H1 (cell line): ENCODE data around the gene KCNJ16. TPM values are rescaled to one million over a fixed set of nuclear protein-coding genes. Genes with fewer than 3 reads are reported as not detected.

Source experiments
- CTCF ChIA-PET: fragments of 300-600 bp; sonication (Branson Sonifier 250); formaldehyde crosslinking; loops from one replicate; lab custom pipeline; 2021; ENCODE audit not compliant: partially characterized antibody; lab: Charles Lee
- POLR2A ChIA-PET: fragments of 300-600 bp; sonication (Branson Sonifier 250); formaldehyde crosslinking; loops from one replicate; lab custom pipeline; 2021; ENCODE audit warnings: inconsistent platforms; ENCODE audit not compliant: partially characterized antibody; lab: Charles Lee
- DNase-seq, 2 experiments: peaks; one replicate each; pipeline versions ENCODE4 v3.0.0 to v3.0.0-alpha.2; 2010 to 2022; ENCODE audit warnings: low spot score in 2 of 2, low read depth in 1 of 2, mixed read lengths in 1 of 2
- FAIRE-seq: peaks from 2 replicates; lab custom pipeline; 2011; peaks lifted over from hg19 to GRCh38; lab: Jason Lieb, UNC
- H2AFZ ChIP-seq: 2 replicates; pipeline ENCODE4 v1.8.1; 2012; ENCODE audit warnings: low read length, inconsistent platforms
- H2AK5ac ChIP-seq: 2 replicates; pipeline ENCODE4 v1.6.1; 2013; ENCODE audit warnings: low read depth, low read length
- H2BK120ac ChIP-seq: replicated peaks from 2 replicates; pipeline ENCODE3; 2013; ENCODE audit warnings: low read depth, low read length, inconsistent platforms
- H2BK12ac ChIP-seq: 2 replicates; pipeline ENCODE4 v1.6.1; 2013; ENCODE audit warnings: low read depth, low read length
- H2BK15ac ChIP-seq: 2 replicates; pipeline ENCODE4 v1.6.1; 2013; ENCODE audit warnings: low read length
- H2BK20ac ChIP-seq: 2 replicates; pipeline ENCODE4 v1.6.1; 2013; ENCODE audit warnings: low read length
- H2BK5ac ChIP-seq: 2 replicates; pipeline ENCODE4 v1.6.1; 2013; ENCODE audit warnings: low read depth, low read length
- H3K14ac ChIP-seq: 2 replicates; pipeline ENCODE4 v1.6.1; 2013; ENCODE audit warnings: inconsistent platforms; ENCODE audit not compliant: insufficient read length
- H3K18ac ChIP-seq: 2 replicates; pipeline ENCODE4 v1.6.1; 2013; ENCODE audit warnings: low read length; ENCODE audit errors: extremely low read depth
- H3K23ac ChIP-seq: 2 replicates; pipeline ENCODE4 v1.6.1; 2013; ENCODE audit warnings: inconsistent platforms; ENCODE audit not compliant: insufficient read length
- H3K23me2 ChIP-seq: 2 replicates; pipeline ENCODE4 v1.6.1; 2013; ENCODE audit warnings: low read depth, low read length
- H3K27ac ChIP-seq: 2 replicates; pipeline ENCODE4 v1.6.1; 2011; ENCODE audit warnings: low read depth, low read length, inconsistent platforms
- H3K27me3 ChIP-seq, 4 experiments: replicated peaks in 1 of 4; 1 replicate in 1 of 4; 2 replicates in 3 of 4; pipeline versions ENCODE4 v1.6.1 to v1.8.1; 2011 to 2013; ENCODE audit warnings: low read length in 3 of 4, mild to moderate bottlenecking in 3 of 4, inconsistent platforms in 2 of 4, mixed read lengths in 2 of 4, moderate library complexity in 1 of 4; ENCODE audit not compliant: control insufficient read depth in 3 of 4, insufficient read depth in 3 of 4; ENCODE audit errors: extremely low read depth in 1 of 4
- H3K36me3 ChIP-seq, 4 experiments: 2 replicates each; pipeline versions ENCODE4 v1.6.1 to v1.8.1; 2011 to 2013; ENCODE audit warnings: mild to moderate bottlenecking in 4 of 4, low read length in 3 of 4, moderate library complexity in 2 of 4, control low read depth in 1 of 4, inconsistent platforms in 1 of 4; ENCODE audit not compliant: insufficient read depth in 4 of 4, control insufficient read depth in 2 of 4
- H3K4ac ChIP-seq: replicated peaks from 2 replicates; pipeline ENCODE3; 2013; ENCODE audit warnings: low read length, low read depth, mixed read lengths, inconsistent platforms; ENCODE audit not compliant: insufficient read length
- H3K4me1 ChIP-seq, 4 experiments: replicated peaks in 1 of 4; 1 replicate in 1 of 4; 2 replicates in 3 of 4; pipeline versions ENCODE4 v1.6.1 to v1.8.1; 2011 to 2013; ENCODE audit warnings: low read length in 3 of 4, inconsistent platforms in 2 of 4, mixed read lengths in 1 of 4; ENCODE audit not compliant: insufficient read depth in 4 of 4, control insufficient read depth in 3 of 4
- H3K4me2 ChIP-seq, 2 experiments: 2 replicates each; pipeline versions ENCODE4 v1.6.1 to v1.8.1; 2011 to 2013; ENCODE audit warnings: low read depth in 2 of 2, low read length in 2 of 2, control low read depth in 1 of 2, inconsistent platforms in 1 of 2, mild to moderate bottlenecking in 1 of 2; ENCODE audit not compliant: insufficient read depth in 1 of 2
- H3K4me3 ChIP-seq, 4 experiments: fragments of 200-600, 300-600 bp in 1 of 4; sonication (generic), shearing (Covaris generic), sonication (Bioruptor Twin) in 1 of 4; 2 replicates each; pipeline versions ENCODE4 v1.5.1 to v1.8.1; 2011 to 2016; ENCODE audit warnings: low read length in 4 of 4, low read depth in 3 of 4, control low read depth in 2 of 4, inconsistent platforms in 2 of 4, mild to moderate bottlenecking in 2 of 4, mixed read lengths in 1 of 4, moderate library complexity in 1 of 4; ENCODE audit not compliant: insufficient read depth in 2 of 4; ENCODE audit errors: extremely low read depth in 1 of 4
- H3K56ac ChIP-seq: replicated peaks from 2 replicates; pipeline ENCODE3; 2013; ENCODE audit warnings: low read depth, mild to moderate bottlenecking, mixed read lengths, low read length, inconsistent platforms; ENCODE audit not compliant: insufficient read length
- H3K79me1 ChIP-seq: 2 replicates; pipeline ENCODE4 v1.6.1; 2013; ENCODE audit warnings: low read depth, low read length, control low read depth
- H3K79me2 ChIP-seq, 2 experiments: 2 replicates each; pipeline versions ENCODE4 v1.6.1 to v1.8.1; 2012 to 2013; ENCODE audit warnings: low read length in 2 of 2, mild to moderate bottlenecking in 2 of 2, inconsistent platforms in 1 of 2; ENCODE audit not compliant: insufficient read depth in 2 of 2, control insufficient read depth in 1 of 2
- H3K9ac ChIP-seq, 4 experiments: replicated peaks in 1 of 4; 1 replicate in 1 of 4; 2 replicates in 3 of 4; pipeline versions ENCODE4 v1.6.1 to v1.8.1; 2011 to 2013; ENCODE audit warnings: low read depth in 3 of 4, low read length in 3 of 4, control low read depth in 2 of 4, mild to moderate bottlenecking in 2 of 4, moderate library complexity in 2 of 4, inconsistent platforms in 1 of 4; ENCODE audit errors: extremely low read depth in 1 of 4
- H3K9me3 ChIP-seq, 2 experiments: 2 replicates each; pipeline versions ENCODE4 v1.6.1 to v1.8.1; 2012 to 2013; ENCODE audit warnings: mild to moderate bottlenecking in 2 of 2, moderate library complexity in 2 of 2, control low read depth in 1 of 2, inconsistent platforms in 1 of 2, low read depth in 1 of 2, low read length in 1 of 2, mixed read lengths in 1 of 2; ENCODE audit not compliant: insufficient read depth in 2 of 2
- H4K20me1 ChIP-seq, 2 experiments: replicated peaks in 1 of 2; 2 replicates each; pipeline versions ENCODE3 to v1.8.1; 2011 to 2013; ENCODE audit warnings: inconsistent platforms in 2 of 2, low read length in 2 of 2, mild to moderate bottlenecking in 1 of 2; ENCODE audit not compliant: insufficient read depth in 2 of 2, control insufficient read depth in 1 of 2
- H4K5ac ChIP-seq: 2 replicates; pipeline ENCODE4 v1.6.1; 2013; ENCODE audit warnings: low read length, low read depth, mixed read lengths, inconsistent platforms; ENCODE audit not compliant: insufficient read length
- H4K8ac ChIP-seq: 2 replicates; pipeline ENCODE4 v1.8.0; 2013; ENCODE audit warnings: mild to moderate bottlenecking, moderate library complexity, low read length, inconsistent platforms; ENCODE audit not compliant: insufficient read depth; ENCODE audit errors: extremely low read depth
- H4K91ac ChIP-seq: replicated peaks from 2 replicates; pipeline ENCODE3; 2013; ENCODE audit warnings: low read length, mixed read lengths, inconsistent platforms; ENCODE audit not compliant: insufficient read length
- RXRA ChIP-seq: IDR thresholded peaks from 2 replicates; pipeline ENCODE4 v1.6.1; 2011; ENCODE audit warnings: low read depth, mild to moderate bottlenecking, low read length, moderate library complexity; ENCODE audit not compliant: insufficient read depth
- SP1 ChIP-seq: IDR thresholded peaks from 2 replicates; pipeline ENCODE4 v1.6.1; 2011; ENCODE audit warnings: low read depth, low read length
- WGBS, 2 experiments: shearing (Covaris generic) in 1 of 2; methylation state at CpG; one replicate each; pipeline versions ENCODE4 v1.1.6 to v1.1.7; 2013 to 2015; ENCODE audit warnings: low lambda C conversion rate in 2 of 2, mixed read lengths in 2 of 2, inconsistent platforms in 1 of 2, low coverage in 1 of 2, missing lambda C conversion rate in 1 of 2; ENCODE audit not compliant: insufficient replicate concordance in 2 of 2, insufficient coverage in 1 of 2, insufficient read length in 1 of 2; ENCODE audit errors: extremely low coverage in 1 of 2, missing lambda C conversion rate in 1 of 2; 5-methylcytosine and 5-hydroxymethylcytosine counted together
- polyA plus RNA-seq, 7 experiments: library from polyadenylated mRNA; depleted of rRNA in 3 of 7; stranded (reverse) in 5 of 7; unstranded in 2 of 7; fragments of >200 nt in 5 of 7; fragments of 200-250 nt in 2 of 7; gene quantifications; 1 replicate in 5 of 7; 2 replicates in 1 of 7; 4 replicates in 1 of 7; pipeline versions ENCODE4 v1.2.1 to v1.2.3, GENCODE V29; 2011 to 2013; ENCODE audit warnings: missing spikeins in 2 of 7, mixed read lengths in 2 of 7
- total RNA-seq: library from RNA; stranded (reverse); fragmentation: NEBNext Ultra II Directional; extraction: Animal tissue kit (Norgen Biotek cat#: 25700); gene quantifications from 2 replicates; pipeline ENCODE4 v1.2.1, GENCODE V29; 2021
- TF ChIP-seq, protein P1 (sequence below): IDR thresholded peaks from 2 replicates; pipeline ENCODE4 v1.6.1; 2011; ENCODE audit warnings: low read depth, mild to moderate bottlenecking, low read length; ENCODE audit not compliant: insufficient read depth

KCNJ16 gene
- total and polyA plus RNA-seq, 2 of the 8 experiments (the other 6 are each of a cell fraction or from before 2014, with no cell fraction given) = not detected

DNA sequence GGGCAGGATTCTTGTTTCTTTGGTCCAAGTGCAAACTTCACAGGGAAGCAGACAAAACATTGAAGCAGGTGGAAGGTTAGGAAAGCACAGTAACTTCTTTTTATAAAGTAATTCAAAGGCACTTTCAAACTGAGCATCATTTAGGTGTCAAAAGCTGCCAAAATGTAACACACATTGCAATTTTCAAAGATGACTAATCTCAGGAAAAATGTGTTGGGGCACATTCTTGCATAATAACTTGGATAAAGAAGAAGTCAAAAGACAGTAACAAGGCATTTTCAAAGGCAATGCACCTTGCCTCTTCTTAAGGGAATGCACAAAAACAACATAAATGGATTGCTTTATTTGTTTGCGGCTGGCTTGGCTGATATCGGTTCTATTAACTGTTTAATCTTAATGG is 97.9 kb downstream of the KCNJ16 start:
- Histone ChIP-seq H4K91ac (no peak overlapping the region), H2BK20ac (no peak overlapping the region), H2BK15ac (no peak overlapping the region), H3K4me2 (no peak overlapping the region), H3K56ac (no peak overlapping the region), H2BK12ac (no peak overlapping the region), H3K4ac (no peak overlapping the region), H3K36me3 (no peaks in the 10 kb centered on the region), H3K23me2 (peaks cover 15% of the 10 kb centered on the region), H3K79me1 (no peaks in the 10 kb centered on the region), H3K14ac (no peak overlapping the region), H3K4me3 (no peak overlapping the region), H2BK120ac (no peak overlapping the region), H4K20me1 (no peaks in the 10 kb centered on the region), H3K18ac (no peak overlapping the region), H3K9me3 (no peaks in the 10 kb centered on the region), H2AFZ (no peak overlapping the region), H4K8ac (no peak overlapping the region), H3K4me1 (no peaks in the 10 kb centered on the region; a peak in 2 of 7 replicates), H3K27ac (no peak overlapping the region), H2BK5ac (no peak overlapping the region), H4K5ac (no peak overlapping the region), H2AK5ac (no peak overlapping the region), H3K27me3 (peaks cover 0 to 28% (median 13%) of the 10 kb centered on the region in 4 experiments; a peak in 5 of 7 replicates), H3K79me2 (no peaks in the 10 kb centered on the region), H3K9ac (no peak overlapping the region), H3K23ac (no peak overlapping the region)
- no peak for DNase-seq
- no peak for FAIRE-seq
- WGBS, 2 experiments = 82% methylated on average over 2 of the region's 2 CpGs; no CpG with 5 or more reads in 1 of the 2 experiments
- ChIA-PET POLR2A (no interaction called here), CTCF (no interaction called here)
- TF ChIP-seq, protein P1, sequence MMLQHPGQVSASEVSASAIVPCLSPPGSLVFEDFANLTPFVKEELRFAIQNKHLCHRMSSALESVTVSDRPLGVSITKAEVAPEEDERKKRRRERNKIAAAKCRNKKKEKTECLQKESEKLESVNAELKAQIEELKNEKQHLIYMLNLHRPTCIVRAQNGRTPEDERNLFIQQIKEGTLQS = no peak
- no peak for TF ChIP-seq RXRA
- no peak for TF ChIP-seq SP1
